HG02973 (cell line): ENCODE measurements around the gene HS3ST3B1.

Source experiments
- ATAC-seq: cut with Tn5 transposase; IDR thresholded peaks from one replicate; pipeline ENCODE4 v1.9.1; 2021; ENCODE audit warnings: moderate library complexity; ENCODE audit not compliant: unreplicated experiment

The HS3ST3B1 gene

GRCh38 chr17:14398766-14399165 is 97.9 kb downstream of the HS3ST3B1 start:
- no peak for ATAC-seq
